Measurements from ENCODE around the gene NMRAL1. TPM values are rescaled to one million over a fixed set of nuclear protein-coding genes. Genes with fewer than 3 reads are reported as not detected.

The NMRAL1 gene
- total and polyA plus RNA-seq, 2 experiments from 2014 or later = 50.7 to 61.7 TPM

- no peak overlapping the region for H3K4me3 Mint-ChIP-seq
- TF ChIP-seq POLR2AphosphoS5 (IDR thresholded peaks at IDR 0.05; ENCODE audit: low read depth) (no peak), CREB1 (CRISPR knock-in tag; IDR thresholded peaks at IDR 0.05; ENCODE audit: low read depth) (no peak), ZNF114 (CRISPR knock-in tag; IDR thresholded peaks at IDR 0.05) (no peak), ETS1 (IDR thresholded peaks at IDR 0.05) (no peak), STAT1 (IDR thresholded peaks at IDR 0.05; ENCODE audit: unreplicated experiment) (no peak), NANOG (IDR thresholded peaks at IDR 0.05; ENCODE audit: borderline replicate concordance) (no peak), EZH2 (IDR thresholded peaks at IDR 0.05; ENCODE audit: low read depth, unreplicated experiment) (no peak), ZNF331 (CRISPR knock-in tag; IDR thresholded peaks at IDR 0.05; ENCODE audit: low read depth) (no peak), ZNF462 (CRISPR knock-in tag; IDR thresholded peaks at IDR 0.05) (no peak), EZH2phosphoT487 (IDR thresholded peaks at IDR 0.05; ENCODE audit: unreplicated experiment) (no peak), REST (IDR thresholded peaks at IDR 0.05; ENCODE audit: unreplicated experiment) (no peak), CTCF (conservative IDR thresholded peaks at IDR 0.05; ENCODE audit: low read depth in 2 of 2) (no peak), JUNB (IDR thresholded peaks at IDR 0.05; ENCODE audit: unreplicated experiment) (no peak)
- Histone ChIP-seq H3K27me3 (ENCODE audit: insufficient read depth) (no peaks in the 10 kb centered on the region), H3K4me2 (no peak overlapping the region), H3K36me3 (ENCODE audit: insufficient read depth) (peaks cover 9% of the 10 kb centered on the region), H3F3A (replicated peaks; ENCODE audit: low read depth) (peaks cover 28% of the 10 kb centered on the region; the same call in 1 of the 2 replicates), H3K4me1 (ENCODE audit: insufficient read depth) (no peaks in the 10 kb centered on the region), H3K9me2 (ENCODE audit: insufficient read depth) (no peaks in the 10 kb centered on the region), H3K27ac (ENCODE audit: low read depth) (0 out of 2 replicates have a peak overlapping the region, but pooled peaks have one; percentile 55), H2AFZ (no peak overlapping the region), H4K20me1 (replicated peaks; ENCODE audit: insufficient read depth) (peaks cover 6% of the 10 kb centered on the region; the same call in 1 of the 2 replicates), H3K79me2 (replicated peaks; ENCODE audit: insufficient read depth) (no peaks in the 10 kb centered on the region; the same call in 1 of the 2 replicates), H3K4me3 (no peak overlapping the region)
- ATAC-seq (no peak; the same call in 2 of the 3 replicates), DNase-seq (ENCODE audit: low spot score) (no peak)
- no peak overlapping the region for H3K27ac Mint-ChIP-seq
- H3K9me3 Mint-ChIP-seq = no peaks in the 10 kb centered on the region
- peaks cover 46% of the 10 kb centered on the region for H3K36me3 Mint-ChIP-seq (ENCODE audit: low read depth)
- H3K4me1 Mint-ChIP-seq = peaks cover 12% of the 10 kb centered on the region
- peaks cover 27% of the 10 kb centered on the region for H3K27me3 Mint-ChIP-seq (ENCODE audit: insufficient read depth, low read depth, poor library complexity)
Observed at GRCh38 chr16:4460936-4461249, 13.5 kb downstream of the NMRAL1 start.

Measured in GM23338 (cell line).